HG03097 (cell line): ENCODE measurements around the gene PROZ.
"Not testable (repeated sequence)": the region's sequence is repeated elsewhere in the genome, so short reads cannot be mapped to it uniquely, and the experiment has no call there.

ENCODE experiments used
- ATAC-seq: cut with Tn5 transposase; IDR thresholded peaks from one replicate; pipeline ENCODE4 v1.9.1; 2021; ENCODE audit not compliant: unreplicated experiment, low FRiP score

The PROZ gene

DNA sequence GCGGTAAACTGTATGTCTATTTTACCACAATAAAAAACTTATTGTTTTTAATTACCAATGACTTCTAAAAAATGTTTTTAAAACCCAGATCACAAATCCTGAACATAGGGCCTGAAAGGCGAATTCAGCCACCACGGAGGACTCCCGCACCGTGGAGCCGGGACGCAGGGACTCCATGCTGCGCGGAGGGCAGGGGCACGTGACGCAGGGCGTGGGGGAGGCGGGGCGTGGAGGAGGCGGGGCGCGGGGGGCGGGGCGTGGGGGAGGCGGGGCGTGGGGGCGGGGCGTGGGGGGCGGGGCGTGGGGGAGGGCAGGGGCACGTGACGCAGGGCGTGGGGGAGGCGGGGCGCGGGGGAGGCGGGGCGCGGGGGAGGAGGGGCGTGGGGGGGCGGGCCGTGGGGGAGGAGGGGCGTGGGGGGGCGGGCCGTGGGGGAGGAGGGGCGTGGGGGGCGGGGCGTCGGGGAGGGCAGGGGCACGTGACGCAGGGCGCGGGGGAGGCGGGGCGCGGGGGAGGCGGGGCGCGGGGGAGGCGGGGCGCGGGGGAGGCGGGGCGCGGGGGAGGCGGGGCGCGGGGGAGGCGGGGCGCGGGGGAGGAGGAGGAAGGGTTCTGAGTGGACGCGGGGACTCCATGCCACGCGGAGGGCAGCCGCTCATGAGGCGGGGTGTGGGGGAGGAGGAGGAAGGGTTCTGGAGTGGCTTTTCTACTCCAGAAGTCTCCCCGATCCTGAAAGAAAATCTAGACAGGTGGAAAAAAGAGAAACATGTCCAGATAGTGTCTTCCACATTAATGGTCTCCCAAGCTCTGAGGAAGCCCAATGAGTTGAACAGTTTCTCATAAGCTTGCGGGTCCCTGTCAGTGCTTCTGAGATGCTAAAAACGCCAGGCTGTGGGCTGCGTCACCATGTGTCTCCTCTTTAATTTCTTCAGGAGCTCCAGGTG, 4.4 kb upstream of the PROZ start:
- no peak for ATAC-seq

DNA sequence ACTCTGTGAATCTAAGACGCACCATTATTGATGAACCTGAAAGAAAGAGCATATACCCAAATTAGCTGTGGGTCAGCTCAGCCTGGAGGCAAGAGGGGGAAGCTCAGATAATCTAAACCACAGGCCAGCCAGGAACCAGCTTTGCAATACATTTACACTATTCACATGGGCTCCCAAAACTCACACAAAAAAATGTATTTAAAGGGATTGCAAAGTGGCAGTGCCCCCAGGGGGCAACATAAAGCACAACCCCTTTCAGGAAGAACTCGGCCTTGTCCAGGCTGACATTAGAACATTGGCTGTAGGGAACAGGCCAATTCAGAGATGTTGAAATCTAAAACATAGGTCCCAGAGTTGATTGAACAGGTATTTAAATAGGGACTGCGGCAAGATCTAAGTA, 3.2 kb upstream of the PROZ start:
- no peak for ATAC-seq

- ATAC-seq: no peak
Measured at GRCh38 chr13:113155982-113156655, 2.3 kb upstream of the PROZ start.

DNA sequence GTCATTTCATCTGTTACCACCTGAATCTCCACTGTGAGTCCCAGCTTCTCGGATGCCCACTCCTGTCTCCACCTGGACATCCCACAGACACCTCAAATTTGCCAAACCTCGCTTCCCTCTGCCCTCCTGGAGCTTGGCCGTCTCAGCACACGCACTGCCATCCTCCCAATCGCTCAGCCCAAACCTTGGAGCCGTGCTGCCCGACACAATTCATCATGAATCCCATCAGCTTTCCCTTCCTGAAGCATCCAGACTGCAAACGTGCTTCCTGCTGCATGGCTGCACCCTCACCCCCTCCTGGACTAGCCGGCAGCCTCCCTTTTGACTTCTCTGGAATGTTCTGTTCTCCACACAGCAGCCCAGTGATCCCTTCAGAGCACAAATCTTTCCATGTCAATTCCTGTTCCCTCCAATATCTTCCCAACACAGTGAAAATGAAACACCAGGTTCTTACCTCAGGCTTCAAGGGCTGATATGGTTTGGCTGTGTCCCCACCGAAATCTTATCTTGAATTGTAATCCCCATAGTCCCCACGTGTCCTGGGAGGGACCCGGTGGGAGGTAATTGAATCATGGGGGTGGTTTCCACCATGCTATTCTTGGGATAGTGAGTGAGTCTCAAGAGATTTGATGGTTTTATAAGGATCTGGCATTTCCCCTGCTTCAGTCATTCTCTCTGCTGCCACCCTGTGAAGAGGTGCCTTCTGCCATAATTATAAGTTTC, 1.1 kb upstream of the PROZ start:
- ATAC-seq: no peak

GRCh38 chr13:113158946-113159345, 498 bp downstream of the PROZ start:
- ATAC-seq: no peak

DNA sequence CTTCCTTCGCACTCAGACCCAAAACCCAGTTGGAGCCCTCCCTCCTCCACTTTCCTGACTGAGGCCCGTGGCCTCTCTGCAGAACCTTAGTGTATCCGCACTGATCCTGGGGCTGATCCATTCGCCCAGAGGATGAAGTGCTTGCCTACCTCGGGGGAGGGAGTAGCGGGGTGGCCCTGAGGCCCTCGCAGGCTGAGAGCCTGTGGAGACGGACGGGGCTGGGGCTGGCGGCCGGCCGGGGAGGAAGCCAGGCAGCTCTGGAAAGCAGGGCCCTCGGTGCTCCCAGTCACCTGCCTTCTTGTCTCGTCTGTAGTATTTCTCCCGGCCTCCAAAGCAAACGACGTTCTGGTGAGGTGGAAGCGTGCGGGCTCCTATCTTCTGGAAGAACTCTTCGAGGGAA, 1.3 kb downstream of the PROZ start:
- ATAC-seq: no peak

DNA sequence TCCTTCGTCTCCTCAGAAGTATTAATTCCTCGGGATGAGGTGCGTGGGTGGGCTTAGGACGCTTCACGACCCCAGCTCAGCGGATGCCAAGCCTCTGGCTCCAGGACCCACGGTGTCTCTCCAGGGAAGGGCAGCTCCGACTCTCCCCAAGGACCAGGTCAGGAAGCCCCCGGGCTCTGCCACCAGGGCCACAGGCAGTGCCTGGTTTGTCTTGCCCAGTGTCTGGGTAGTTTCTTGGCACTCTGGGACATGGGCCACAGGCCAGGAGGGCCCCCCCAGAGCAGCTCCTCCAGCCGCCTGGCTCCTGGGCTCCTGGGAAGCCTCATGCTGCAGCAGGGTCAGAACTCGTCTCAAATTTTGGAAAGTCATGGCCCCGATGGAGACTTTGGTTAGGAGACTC, 2.5 kb downstream of the PROZ start:
- ATAC-seq: no peak

DNA sequence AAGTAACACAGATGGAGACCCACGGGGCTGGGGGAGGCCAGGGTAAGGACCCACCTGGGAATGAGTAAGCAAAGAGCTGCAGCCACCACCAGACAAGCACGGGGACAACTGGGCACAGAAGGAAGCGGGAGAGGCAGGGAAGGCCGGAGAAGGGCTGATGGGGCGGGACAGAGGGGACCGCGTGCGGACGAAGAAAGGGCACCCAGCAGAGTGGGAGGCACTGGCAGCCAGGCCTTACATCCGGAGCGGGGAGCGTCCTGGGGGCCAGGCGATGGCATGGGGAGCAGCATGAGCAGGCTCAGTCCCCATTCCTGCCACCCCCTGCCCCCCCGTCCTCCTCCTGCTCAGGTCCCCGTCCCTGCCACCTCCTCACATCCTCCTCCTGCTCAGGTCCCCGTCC, 3.0 kb downstream of the PROZ start:
- ATAC-seq: no peak

DNA sequence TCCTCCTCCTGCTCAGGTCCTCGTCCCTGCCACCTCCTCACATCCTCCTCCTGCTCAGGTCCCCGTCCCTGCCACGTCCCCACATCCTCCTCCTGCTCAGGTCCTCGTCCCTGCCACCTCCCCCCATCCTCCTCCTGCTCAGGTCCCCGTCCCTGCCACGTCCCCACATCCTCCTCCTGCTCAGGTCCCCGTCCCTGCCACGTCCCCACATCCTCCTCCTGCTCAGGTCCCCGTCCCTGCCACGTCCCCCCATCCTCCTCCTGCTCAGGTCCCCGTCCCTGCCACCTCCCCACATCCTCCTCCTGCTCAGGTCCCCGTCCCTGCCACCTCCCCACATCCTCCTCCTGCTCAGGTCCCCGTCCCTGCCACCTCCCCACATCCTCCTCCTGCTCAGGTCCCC, 3.5 kb downstream of the PROZ start:
- not testable (repeated sequence) for ATAC-seq

DNA sequence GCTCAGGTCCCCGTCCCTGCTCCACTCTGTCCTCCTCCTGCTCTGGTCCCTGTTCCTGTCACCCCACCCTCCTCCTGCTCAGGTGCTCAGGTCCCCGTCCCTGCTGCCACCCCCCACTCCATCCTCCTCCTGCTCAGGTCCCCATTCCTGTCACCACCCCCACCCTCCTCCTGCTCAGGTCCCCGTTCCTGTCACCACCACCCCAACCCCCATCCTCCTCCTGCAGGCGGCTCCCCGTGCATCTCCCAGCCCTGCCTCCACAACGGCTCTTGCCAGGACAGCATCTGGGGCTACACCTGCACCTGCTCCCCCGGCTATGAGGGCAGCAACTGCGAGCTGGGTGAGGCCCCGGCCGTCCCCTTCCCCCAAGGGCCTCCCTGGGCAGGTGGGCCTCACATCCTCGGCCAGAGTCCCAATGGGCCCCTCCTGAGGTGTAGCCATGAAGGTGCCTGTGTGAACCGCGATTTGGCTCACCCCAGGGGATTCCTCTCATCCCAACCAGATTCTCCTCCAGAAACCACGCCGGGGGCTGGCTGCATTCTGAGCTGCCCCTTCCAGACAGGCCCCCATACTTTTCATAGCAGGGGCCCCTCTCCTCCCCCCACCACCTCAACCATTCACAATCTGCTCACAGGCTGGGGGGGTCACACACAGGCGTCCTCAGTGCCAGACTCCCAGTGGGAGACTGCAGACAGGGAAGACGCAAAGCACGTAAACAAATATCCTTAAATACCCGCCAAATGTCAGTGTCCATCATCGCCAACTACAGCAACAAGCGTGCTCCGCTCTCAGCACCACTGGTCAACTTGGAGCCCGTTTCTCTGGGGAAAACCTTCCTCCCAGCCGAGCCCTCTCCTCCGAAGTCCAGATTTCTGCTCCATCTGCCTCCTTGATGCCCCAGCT, 4.6 kb downstream of the PROZ start:
- no peak for ATAC-seq

- ATAC-seq: no peak
Measured at GRCh38 chr13:113164492-113164891, 6.0 kb downstream of the PROZ start.

DNA sequence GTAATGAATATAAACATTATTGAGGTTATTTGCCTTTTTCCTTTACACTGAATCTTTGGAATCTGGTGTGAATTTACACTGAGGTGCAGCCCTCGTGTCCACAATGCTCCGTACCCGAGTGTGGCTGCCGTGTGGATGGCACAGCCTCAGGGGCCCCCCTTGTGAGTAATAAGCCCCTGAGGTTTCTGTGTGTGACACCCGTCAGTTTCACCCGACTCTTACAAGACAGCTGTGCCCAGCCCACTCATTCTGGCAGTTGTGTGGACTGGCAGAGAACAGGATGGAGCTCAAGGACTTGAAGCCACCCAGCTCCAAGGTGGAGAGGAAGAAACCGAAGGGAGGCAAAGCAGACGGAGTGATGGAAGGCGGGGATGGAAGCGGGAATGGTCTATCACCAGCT, 7.8 kb downstream of the PROZ start:
- ATAC-seq: no peak

- ATAC-seq: no peak
Measured at GRCh38 chr13:113166681-113167080, 8.2 kb downstream of the PROZ start.

- ATAC-seq: no peak
Measured at GRCh38 chr13:113167155-113167554, 8.7 kb downstream of the PROZ start.

DNA sequence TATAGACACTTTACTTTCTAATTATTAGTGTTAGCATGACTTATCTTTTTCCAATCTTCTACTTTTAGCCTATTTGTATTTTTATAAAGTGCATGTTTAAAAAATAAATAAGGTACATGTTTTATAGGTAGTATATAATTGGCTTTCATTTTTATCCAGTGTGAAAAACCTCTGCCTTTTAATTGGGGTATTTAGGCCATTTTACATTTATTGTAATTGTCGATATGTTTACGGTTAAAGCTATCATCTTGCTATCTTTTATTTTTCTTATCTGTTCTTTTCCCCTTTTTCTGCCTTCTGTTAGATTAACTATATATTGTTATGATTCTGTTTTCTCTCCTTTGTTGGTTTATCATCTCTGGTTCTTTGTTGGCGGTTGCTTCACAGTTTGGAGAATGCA, 9.1 kb downstream of the PROZ start:
- no peak for ATAC-seq

GRCh38 chr13:113168211-113168610, 9.8 kb downstream of the PROZ start:
- no peak for ATAC-seq

DNA sequence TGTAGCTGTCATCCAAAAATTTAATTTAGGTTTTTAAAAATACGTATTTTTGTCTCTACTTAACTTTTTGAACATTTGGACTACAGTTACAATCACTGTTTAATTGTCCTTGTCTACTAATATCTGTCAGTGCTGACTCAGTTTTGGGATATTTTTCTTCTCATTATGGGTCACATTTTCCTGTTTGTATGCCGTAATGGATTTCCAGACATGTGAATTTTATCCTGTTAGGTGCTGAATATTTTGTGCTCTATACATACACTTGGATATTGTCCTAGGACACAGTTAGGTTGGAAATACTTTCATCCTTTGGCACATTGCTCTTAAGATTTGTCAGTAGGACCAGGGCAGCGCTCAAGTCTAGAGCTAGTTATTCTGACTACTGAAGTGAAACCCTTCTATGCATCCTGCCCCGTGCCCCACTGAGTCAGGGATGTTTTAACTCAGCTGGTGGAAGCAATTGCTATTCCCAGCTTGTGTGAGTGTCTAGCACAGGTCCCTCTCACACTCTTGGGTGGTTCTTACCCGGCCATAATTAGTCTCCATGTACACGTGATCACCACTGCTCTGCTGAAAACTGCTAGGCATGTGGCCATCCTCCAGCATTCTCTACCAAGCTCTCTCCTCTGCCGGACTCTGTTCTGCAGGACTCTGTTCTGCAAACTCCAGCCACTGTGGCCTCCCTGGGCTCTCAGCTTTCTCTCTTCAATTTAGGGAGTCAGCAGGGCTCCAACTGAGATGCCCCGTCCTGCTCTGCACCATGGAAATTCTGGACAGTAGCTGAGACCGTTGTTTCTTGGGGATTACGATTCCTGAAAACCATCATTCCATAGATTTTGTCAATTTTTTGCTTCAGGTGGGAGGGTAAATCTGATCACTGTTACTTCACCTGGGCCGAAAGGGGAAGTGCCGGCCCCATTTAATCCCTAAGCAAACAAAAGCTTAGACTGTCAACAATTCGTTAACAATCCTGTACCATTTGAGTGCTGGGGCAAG, 11.1 kb downstream of the PROZ start:
- ATAC-seq: no peak

GRCh38 chr13:113170511-113170910, 12.1 kb downstream of the PROZ start:
- no peak for ATAC-seq
